ENCODE results near the gene CD3D.

GRCh38 chr11:118349475-118349874 is 7.0 kb upstream of the CD3D start:
- TF ChIP-seq CTCF (IDR thresholded peaks at IDR 0.05; ENCODE audit: insufficient read depth, low read depth, low read length), result no peak
- no peak for TF ChIP-seq EZH2 (IDR thresholded peaks at IDR 0.05; ENCODE audit: insufficient read depth, low read length)

Measured in astrocyte (in vitro differentiated cells and primary cell).